SK-N-SH (cell line): ENCODE results near the gene STK39. TPM values are rescaled to one million over a fixed set of nuclear protein-coding genes. Genes with fewer than 3 reads are reported as not detected.

Experiments used
- CTCF ChIA-PET: fragments of 300-600, 350-600 bp; formaldehyde crosslinking; extraction: SDS; loops from one replicate; lab custom pipeline; 2021; lab: Yijun Ruan, JAX
- POLR2A ChIA-PET: fragments of 350-600 bp; sonication (Branson Sonifier 250); formaldehyde crosslinking; extraction: SDS; loops from one replicate; lab custom pipeline; 2020; ENCODE audit warnings: antibody characterized with exemption, inconsistent platforms; lab: Yijun Ruan, JAX
- DNase-seq: peaks from one replicate; pipeline ENCODE4 v3.0.0; 2012
- H2AFZ ChIP-seq: fragments of 200-600 bp; sonication (generic); 2 replicates; pipeline ENCODE4 v1.8.1; 2016; ENCODE audit warnings: antibody characterized with exemption, mild to moderate bottlenecking, low read depth
- H3F3A ChIP-seq: fragments of 200-600 bp; sonication (generic); replicated peaks from 2 replicates; pipeline ENCODE3; 2016; ENCODE audit warnings: antibody characterized with exemption, mild to moderate bottlenecking; ENCODE audit not compliant: insufficient read depth
- H3K27ac ChIP-seq, 2 experiments: fragments of 200-500 bp in 1 of 2; fragments of 200-600 bp in 1 of 2; sonication (Bioruptor generic) in 1 of 2; sonication (generic), shearing (Covaris generic) in 1 of 2; 2 replicates each; pipeline versions ENCODE4 v1.5.1 to v1.6.1; 2014 to 2016; ENCODE audit warnings: low read depth in 2 of 2, inconsistent platforms in 1 of 2, low read length in 1 of 2, mild to moderate bottlenecking in 1 of 2, mixed read lengths in 1 of 2
- H3K27me3 ChIP-seq: fragments of 200-600 bp; sonication (generic), shearing (Covaris generic); 2 replicates; pipeline ENCODE4 v1.6.1; 2016; ENCODE audit warnings: mixed run types; ENCODE audit not compliant: insufficient read depth
- H3K36me3 ChIP-seq, 2 experiments: fragments of 200-500 bp in 1 of 2; fragments of 200-600 bp in 1 of 2; sonication (Bioruptor generic) in 1 of 2; sonication (generic) in 1 of 2; replicated peaks in 1 of 2; 2 replicates each; pipeline versions ENCODE3 to v1.5.1; 2014 to 2016; ENCODE audit warnings: low read length in 1 of 2, mild to moderate bottlenecking in 1 of 2; ENCODE audit not compliant: insufficient read depth in 2 of 2, control insufficient read depth in 1 of 2
- H3K4me1 ChIP-seq, 2 experiments: fragments of 200-500 bp in 1 of 2; fragments of 200-600 bp in 1 of 2; sonication (Bioruptor generic) in 1 of 2; sonication (generic), shearing (Covaris generic) in 1 of 2; 2 replicates each; pipeline versions ENCODE4 v1.5.1 to v1.6.1; 2014 to 2016; ENCODE audit warnings: low read depth in 1 of 2, low read length in 1 of 2, mixed run types in 1 of 2; ENCODE audit not compliant: insufficient read depth in 2 of 2, control insufficient read depth in 1 of 2
- H3K4me2 ChIP-seq: fragments of 200-600 bp; sonication (generic), shearing (Covaris generic); 2 replicates; pipeline ENCODE4 v1.6.1; 2017; ENCODE audit warnings: mixed run types
- H3K4me3 ChIP-seq, 2 experiments: fragments of 200-500 bp in 1 of 2; fragments of 200-600 bp in 1 of 2; sonication (Bioruptor generic) in 1 of 2; sonication (generic), shearing (Covaris generic) in 1 of 2; 2 replicates each; pipeline versions ENCODE4 v1.5.1 to v1.8.1; 2014 to 2016; ENCODE audit warnings: low read depth in 2 of 2, inconsistent platforms in 1 of 2, low read length in 1 of 2, mild to moderate bottlenecking in 1 of 2, mixed read lengths in 1 of 2, moderate library complexity in 1 of 2
- H3K79me2 ChIP-seq: fragments of 200-600 bp; sonication (generic); 2 replicates; pipeline ENCODE4 v1.8.1; 2017; ENCODE audit warnings: mild to moderate bottlenecking; ENCODE audit not compliant: insufficient read depth
- H3K9ac ChIP-seq: fragments of 200-600 bp; sonication (generic); 2 replicates; pipeline ENCODE4 v1.6.1; 2017; ENCODE audit warnings: mixed run types
- H3K9me2 ChIP-seq: fragments of 200-600 bp; sonication (generic); 2 replicates; pipeline ENCODE4 v1.6.1; 2017; ENCODE audit warnings: mixed run types
- H3K9me3 ChIP-seq: fragments of 200-600 bp; sonication (generic); 2 replicates; pipeline ENCODE4 v1.6.1; 2017; ENCODE audit warnings: mixed run types, mild to moderate bottlenecking, moderate library complexity
- H4K20me1 ChIP-seq: fragments of 200-600 bp; sonication (generic); 2 replicates; pipeline ENCODE4 v1.6.1; 2017; ENCODE audit warnings: mild to moderate bottlenecking, mixed run types; ENCODE audit not compliant: insufficient read depth
- ELF1 ChIP-seq: IDR thresholded peaks from 2 replicates; pipeline ENCODE4 v1.4.0; 2012
- EP300 ChIP-seq, 2 experiments: IDR thresholded peaks; 2 replicates each; pipeline versions ENCODE4 v1.4.0 to v1.6.1; 2012; ENCODE audit warnings: borderline replicate concordance in 1 of 2, low read depth in 1 of 2, low read length in 1 of 2
- EZH2phosphoT487 ChIP-seq: fragments of 200-600 bp; sonication (generic); IDR thresholded peaks from 2 replicates; pipeline ENCODE4 v1.6.1; 2017; ENCODE audit warnings: low read depth, mixed run types, mild to moderate bottlenecking, antibody characterized with exemption, moderate library complexity, borderline replicate concordance
- FOSL2 ChIP-seq: IDR thresholded peaks from 2 replicates; pipeline ENCODE4 v1.4.0; 2012; ENCODE audit warnings: low read depth, mild to moderate bottlenecking, moderate library complexity, borderline replicate concordance
- FOXM1 ChIP-seq: IDR thresholded peaks from 2 replicates; pipeline ENCODE4 v1.4.0; 2012; ENCODE audit warnings: low read depth, mild to moderate bottlenecking
- MEF2A ChIP-seq: IDR thresholded peaks from 2 replicates; pipeline ENCODE4 v1.4.0; 2012; ENCODE audit warnings: low read depth, borderline replicate concordance
- POLR2AphosphoS5 ChIP-seq: IDR thresholded peaks from 2 replicates; pipeline ENCODE4 v1.6.1; 2012; ENCODE audit warnings: low read depth, low read length
- SIN3A ChIP-seq: IDR thresholded peaks from 2 replicates; pipeline ENCODE4 v1.6.1; 2012; ENCODE audit warnings: low read depth, mild to moderate bottlenecking, low read length, moderate library complexity, borderline replicate concordance
- TAF1 ChIP-seq: IDR thresholded peaks from 2 replicates; pipeline ENCODE4 v1.6.1; 2012; ENCODE audit warnings: low read depth, mild to moderate bottlenecking, low read length, moderate library complexity, borderline replicate concordance
- TCF12 ChIP-seq: IDR thresholded peaks from 2 replicates; pipeline ENCODE4 v1.4.0; 2012
- TEAD4 ChIP-seq: IDR thresholded peaks from 2 replicates; pipeline ENCODE4 v1.4.0; 2012; ENCODE audit warnings: mild to moderate bottlenecking, borderline replicate concordance; ENCODE audit not compliant: insufficient read depth
- WGBS: methylation state at CpG from one replicate; pipeline ENCODE4 v1.1.6; 2017; ENCODE audit warnings: low lambda C conversion rate; 5-methylcytosine and 5-hydroxymethylcytosine counted together
- polyA plus RNA-seq, 3 experiments: library from polyadenylated mRNA; depleted of rRNA; stranded (reverse); fragments of >200 nt; gene quantifications; 2 replicates each; pipeline ENCODE4 v1.2.3, GENCODE V29; 2012
- TF ChIP-seq, protein P1 (sequence below): IDR thresholded peaks from 2 replicates; pipeline ENCODE4 v1.6.1; 2012; ENCODE audit warnings: mild to moderate bottlenecking, low read depth, low read length, moderate library complexity
- TF ChIP-seq, protein P2 (sequence below): fragments of 150-350 bp; IDR thresholded peaks from 2 replicates; pipeline ENCODE4 v1.6.1; 2017; ENCODE audit warnings: antibody characterized with exemption, low read length, low read depth, borderline replicate concordance
- TF ChIP-seq, protein P3 (sequence below): IDR thresholded peaks from 2 replicates; pipeline ENCODE4 v1.4.0; 2012; ENCODE audit warnings: low read depth
- TF ChIP-seq, protein P4 (sequence below): IDR thresholded peaks from 2 replicates; pipeline ENCODE4; 2012
- TF ChIP-seq, protein P5 (sequence below): fragments of 150-350 bp; IDR thresholded peaks from 2 replicates; pipeline ENCODE4 v1.6.1; 2016; ENCODE audit warnings: mild to moderate bottlenecking, low read depth, low read length
- TF ChIP-seq, protein P6 (sequence below): IDR thresholded peaks from 2 replicates; pipeline ENCODE4 v1.4.0; 2012; ENCODE audit warnings: low read depth, borderline replicate concordance

Gene STK39
- polyA plus RNA-seq, 1 of the 3 experiments (the other 2 are of a cell fraction): 9.6 TPM

DNA sequence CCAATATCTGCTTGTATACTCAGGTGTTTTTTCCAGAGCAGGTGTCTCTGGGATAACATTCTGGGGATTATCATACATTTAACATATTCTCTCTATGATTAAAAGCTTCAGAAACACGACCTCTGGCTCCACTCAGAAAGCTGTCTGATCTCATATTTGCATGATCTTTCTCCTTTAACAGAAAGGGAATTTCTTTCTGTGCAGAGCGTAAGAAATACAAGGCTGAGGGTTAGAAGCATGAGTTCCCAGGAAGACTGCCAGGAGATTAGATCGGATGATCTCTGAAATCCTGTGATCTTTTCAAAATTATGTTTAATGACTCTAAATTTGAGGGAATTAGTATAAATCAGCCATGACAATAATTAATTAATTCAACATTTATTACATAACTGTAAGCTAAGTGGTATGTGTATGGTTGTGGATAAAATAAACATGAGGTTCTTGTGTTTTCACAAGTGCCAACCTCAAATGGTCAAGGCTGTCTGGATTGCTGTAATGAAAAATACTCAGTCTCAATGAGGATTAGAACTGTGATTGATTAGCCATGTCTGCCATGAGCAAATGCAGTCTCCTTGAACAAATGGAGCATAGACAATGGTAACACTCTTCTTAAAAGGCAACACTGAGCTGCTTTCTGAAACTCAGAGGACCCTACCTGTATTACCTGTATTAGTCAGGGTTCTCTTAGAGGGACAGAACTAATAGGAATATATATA, 304.9 kb downstream of the STK39 start:
- no peak for DNase-seq
- no peak overlapping the region for H3K4me3 ChIP-seq
- H3K36me3 ChIP-seq: no peaks in the 10 kb centered on the region
- TF ChIP-seq, protein P1, sequence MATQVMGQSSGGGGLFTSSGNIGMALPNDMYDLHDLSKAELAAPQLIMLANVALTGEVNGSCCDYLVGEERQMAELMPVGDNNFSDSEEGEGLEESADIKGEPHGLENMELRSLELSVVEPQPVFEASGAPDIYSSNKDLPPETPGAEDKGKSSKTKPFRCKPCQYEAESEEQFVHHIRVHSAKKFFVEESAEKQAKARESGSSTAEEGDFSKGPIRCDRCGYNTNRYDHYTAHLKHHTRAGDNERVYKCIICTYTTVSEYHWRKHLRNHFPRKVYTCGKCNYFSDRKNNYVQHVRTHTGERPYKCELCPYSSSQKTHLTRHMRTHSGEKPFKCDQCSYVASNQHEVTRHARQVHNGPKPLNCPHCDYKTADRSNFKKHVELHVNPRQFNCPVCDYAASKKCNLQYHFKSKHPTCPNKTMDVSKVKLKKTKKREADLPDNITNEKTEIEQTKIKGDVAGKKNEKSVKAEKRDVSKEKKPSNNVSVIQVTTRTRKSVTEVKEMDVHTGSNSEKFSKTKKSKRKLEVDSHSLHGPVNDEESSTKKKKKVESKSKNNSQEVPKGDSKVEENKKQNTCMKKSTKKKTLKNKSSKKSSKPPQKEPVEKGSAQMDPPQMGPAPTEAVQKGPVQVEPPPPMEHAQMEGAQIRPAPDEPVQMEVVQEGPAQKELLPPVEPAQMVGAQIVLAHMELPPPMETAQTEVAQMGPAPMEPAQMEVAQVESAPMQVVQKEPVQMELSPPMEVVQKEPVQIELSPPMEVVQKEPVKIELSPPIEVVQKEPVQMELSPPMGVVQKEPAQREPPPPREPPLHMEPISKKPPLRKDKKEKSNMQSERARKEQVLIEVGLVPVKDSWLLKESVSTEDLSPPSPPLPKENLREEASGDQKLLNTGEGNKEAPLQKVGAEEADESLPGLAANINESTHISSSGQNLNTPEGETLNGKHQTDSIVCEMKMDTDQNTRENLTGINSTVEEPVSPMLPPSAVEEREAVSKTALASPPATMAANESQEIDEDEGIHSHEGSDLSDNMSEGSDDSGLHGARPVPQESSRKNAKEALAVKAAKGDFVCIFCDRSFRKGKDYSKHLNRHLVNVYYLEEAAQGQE: no peak
- TF ChIP-seq FOSL2 (no peak), FOXM1 (no peak), ELF1 (no peak), TEAD4 (no peak), POLR2AphosphoS5 (no peak), SIN3A (no peak), MEF2A (no peak), TCF12 (no peak), TAF1 (no peak), EZH2phosphoT487 (no peak), EP300 (IDR thresholded peaks at IDR 0.05; ENCODE audit: borderline replicate concordance in 1 of 2, low read depth in 1 of 2, low read length in 1 of 2) (no peak)
- TF ChIP-seq, protein P2, sequence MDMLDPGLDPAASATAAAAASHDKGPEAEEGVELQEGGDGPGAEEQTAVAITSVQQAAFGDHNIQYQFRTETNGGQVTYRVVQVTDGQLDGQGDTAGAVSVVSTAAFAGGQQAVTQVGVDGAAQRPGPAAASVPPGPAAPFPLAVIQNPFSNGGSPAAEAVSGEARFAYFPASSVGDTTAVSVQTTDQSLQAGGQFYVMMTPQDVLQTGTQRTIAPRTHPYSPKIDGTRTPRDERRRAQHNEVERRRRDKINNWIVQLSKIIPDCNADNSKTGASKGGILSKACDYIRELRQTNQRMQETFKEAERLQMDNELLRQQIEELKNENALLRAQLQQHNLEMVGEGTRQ: no peak
- TF ChIP-seq, protein P3, sequence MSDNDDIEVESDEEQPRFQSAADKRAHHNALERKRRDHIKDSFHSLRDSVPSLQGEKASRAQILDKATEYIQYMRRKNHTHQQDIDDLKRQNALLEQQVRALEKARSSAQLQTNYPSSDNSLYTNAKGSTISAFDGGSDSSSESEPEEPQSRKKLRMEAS: no peak
- TF ChIP-seq, protein P4, sequence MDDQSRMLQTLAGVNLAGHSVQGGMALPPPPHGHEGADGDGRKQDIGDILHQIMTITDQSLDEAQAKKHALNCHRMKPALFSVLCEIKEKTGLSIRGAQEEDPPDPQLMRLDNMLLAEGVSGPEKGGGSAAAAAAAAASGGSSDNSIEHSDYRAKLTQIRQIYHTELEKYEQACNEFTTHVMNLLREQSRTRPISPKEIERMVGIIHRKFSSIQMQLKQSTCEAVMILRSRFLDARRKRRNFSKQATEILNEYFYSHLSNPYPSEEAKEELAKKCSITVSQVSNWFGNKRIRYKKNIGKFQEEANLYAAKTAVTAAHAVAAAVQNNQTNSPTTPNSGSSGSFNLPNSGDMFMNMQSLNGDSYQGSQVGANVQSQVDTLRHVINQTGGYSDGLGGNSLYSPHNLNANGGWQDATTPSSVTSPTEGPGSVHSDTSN: no peak; the same call in 1 of the 2 replicates
- TF ChIP-seq, protein P5, sequence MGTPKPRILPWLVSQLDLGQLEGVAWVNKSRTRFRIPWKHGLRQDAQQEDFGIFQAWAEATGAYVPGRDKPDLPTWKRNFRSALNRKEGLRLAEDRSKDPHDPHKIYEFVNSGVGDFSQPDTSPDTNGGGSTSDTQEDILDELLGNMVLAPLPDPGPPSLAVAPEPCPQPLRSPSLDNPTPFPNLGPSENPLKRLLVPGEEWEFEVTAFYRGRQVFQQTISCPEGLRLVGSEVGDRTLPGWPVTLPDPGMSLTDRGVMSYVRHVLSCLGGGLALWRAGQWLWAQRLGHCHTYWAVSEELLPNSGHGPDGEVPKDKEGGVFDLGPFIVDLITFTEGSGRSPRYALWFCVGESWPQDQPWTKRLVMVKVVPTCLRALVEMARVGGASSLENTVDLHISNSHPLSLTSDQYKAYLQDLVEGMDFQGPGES: no peak
- TF ChIP-seq, protein P6, sequence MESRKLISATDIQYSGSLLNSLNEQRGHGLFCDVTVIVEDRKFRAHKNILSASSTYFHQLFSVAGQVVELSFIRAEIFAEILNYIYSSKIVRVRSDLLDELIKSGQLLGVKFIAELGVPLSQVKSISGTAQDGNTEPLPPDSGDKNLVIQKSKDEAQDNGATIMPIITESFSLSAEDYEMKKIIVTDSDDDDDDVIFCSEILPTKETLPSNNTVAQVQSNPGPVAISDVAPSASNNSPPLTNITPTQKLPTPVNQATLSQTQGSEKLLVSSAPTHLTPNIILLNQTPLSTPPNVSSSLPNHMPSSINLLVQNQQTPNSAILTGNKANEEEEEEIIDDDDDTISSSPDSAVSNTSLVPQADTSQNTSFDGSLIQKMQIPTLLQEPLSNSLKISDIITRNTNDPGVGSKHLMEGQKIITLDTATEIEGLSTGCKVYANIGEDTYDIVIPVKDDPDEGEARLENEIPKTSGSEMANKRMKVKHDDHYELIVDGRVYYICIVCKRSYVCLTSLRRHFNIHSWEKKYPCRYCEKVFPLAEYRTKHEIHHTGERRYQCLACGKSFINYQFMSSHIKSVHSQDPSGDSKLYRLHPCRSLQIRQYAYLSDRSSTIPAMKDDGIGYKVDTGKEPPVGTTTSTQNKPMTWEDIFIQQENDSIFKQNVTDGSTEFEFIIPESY: no peak
- peaks cover 0 to 3% of the 10 kb centered on the region in 2 experiments; a peak in 3 of 4 replicates for H3K4me1 ChIP-seq
- H3K9me3 ChIP-seq: no peaks in the 10 kb centered on the region
- no peak overlapping the region for H3K9ac ChIP-seq
- no peaks in the 10 kb centered on the region for H3K79me2 ChIP-seq
- no peaks in the 10 kb centered on the region for H3K9me2 ChIP-seq
- no peak overlapping the region for H2AFZ ChIP-seq
- H4K20me1 ChIP-seq: no peaks in the 10 kb centered on the region
- ChIA-PET POLR2A (no interaction called here), CTCF (interaction anchor here (0.8 kb wide), 1 partner anchor 15 kb away, joined by 4 read pairs; no protein-coding TSS in a partner anchor)
- H3K27me3 ChIP-seq: no peaks in the 10 kb centered on the region; the same call in 1 of the 2 replicates
- WGBS: 40% methylated on average over 3 of the region's 3 CpGs
- no peak overlapping the region for H3K4me2 ChIP-seq
- H3K27ac ChIP-seq: no peak overlapping the region
- no peaks in the 10 kb centered on the region for H3F3A ChIP-seq
